Mesothelial cell of epicardium (in vitro differentiated cells): ENCODE measurements around the gene HYAL3. TPM values are rescaled to one million over a fixed set of nuclear protein-coding genes. Genes with fewer than 3 reads are reported as not detected.
A peak's percentile ranks its signal among the peaks of the same experiment; 100 is the strongest.
"Not testable (repeated sequence)": the region's sequence is repeated elsewhere in the genome, so short reads cannot be mapped to it uniquely, and the experiment has no call there.

Source experiments
- DNase-seq, 2 experiments: peaks; one replicate each; pipeline ENCODE4 v3.0.0; 2021; ENCODE audit warnings: low spot score in 2 of 2; ENCODE audit not compliant: unreplicated experiment in 2 of 2
- H3K27ac Mint-ChIP-seq: 2 replicates; pipeline ENCODE4 v1.8.0; 2021; ENCODE audit warnings: mixed read lengths
- H3K27me3 Mint-ChIP-seq: 2 replicates; pipeline ENCODE4 v1.8.0; 2021; ENCODE audit warnings: low read depth, mixed read lengths
- H3K36me3 Mint-ChIP-seq: 2 replicates; pipeline ENCODE4 v1.8.0; 2021; ENCODE audit warnings: mixed read lengths
- H3K4me1 Mint-ChIP-seq: 2 replicates; pipeline ENCODE4 v1.8.0; 2021; ENCODE audit warnings: mixed read lengths
- H3K4me3 Mint-ChIP-seq: 2 replicates; pipeline ENCODE4 v1.8.0; 2021; ENCODE audit warnings: mild to moderate bottlenecking, moderate library complexity, mixed read lengths
- H3K9me3 Mint-ChIP-seq: 2 replicates; pipeline ENCODE4 v1.8.0; 2021; ENCODE audit warnings: mixed read lengths
- CTCF ChIP-seq: fragments of 200-600 bp; sonication (generic); IDR thresholded peaks from one replicate; pipeline ENCODE4 v1.5.0; 2021; ENCODE audit warnings: antibody characterized with exemption; ENCODE audit not compliant: unreplicated experiment
- total RNA-seq: library from RNA; stranded (reverse); gene quantifications from 3 replicates; pipeline ENCODE4 v1.2.1, GENCODE V29; 2021

Gene HYAL3
- total RNA-seq, 1 donor from 2014 or later: 2.9 TPM

GRCh38 chr3:50265571-50265970 is 33.6 kb downstream of the HYAL3 start:
- no peaks in the 10 kb centered on the region for H3K27me3 Mint-ChIP-seq

GRCh38 chr3:50264964-50265485 is 34.2 kb downstream of the HYAL3 start:
- Mint-ChIP-seq H3K4me1 (peaks cover 67% of the 10 kb centered on the region), H3K9me3 (no peaks in the 10 kb centered on the region), H3K27ac (peak overlapping the region; percentile 100), H3K27me3 (no peaks in the 10 kb centered on the region), H3K36me3 (no peaks in the 10 kb centered on the region), H3K4me3 (peak overlapping the region; percentile 38)
- no peak for DNase-seq
- TF ChIP-seq CTCF: no peak

More at GRCh38 chr3:50265571-50265970, 33.6 kb downstream of the HYAL3 start:
- DNase-seq: no peak
- Mint-ChIP-seq H3K4me3 (no peak overlapping the region), H3K36me3 (no peaks in the 10 kb centered on the region), H3K27ac (peak overlapping the region; percentile 100), H3K4me1 (peaks cover 72% of the 10 kb centered on the region), H3K9me3 (no peaks in the 10 kb centered on the region)
- TF ChIP-seq CTCF: no peak

DNA sequence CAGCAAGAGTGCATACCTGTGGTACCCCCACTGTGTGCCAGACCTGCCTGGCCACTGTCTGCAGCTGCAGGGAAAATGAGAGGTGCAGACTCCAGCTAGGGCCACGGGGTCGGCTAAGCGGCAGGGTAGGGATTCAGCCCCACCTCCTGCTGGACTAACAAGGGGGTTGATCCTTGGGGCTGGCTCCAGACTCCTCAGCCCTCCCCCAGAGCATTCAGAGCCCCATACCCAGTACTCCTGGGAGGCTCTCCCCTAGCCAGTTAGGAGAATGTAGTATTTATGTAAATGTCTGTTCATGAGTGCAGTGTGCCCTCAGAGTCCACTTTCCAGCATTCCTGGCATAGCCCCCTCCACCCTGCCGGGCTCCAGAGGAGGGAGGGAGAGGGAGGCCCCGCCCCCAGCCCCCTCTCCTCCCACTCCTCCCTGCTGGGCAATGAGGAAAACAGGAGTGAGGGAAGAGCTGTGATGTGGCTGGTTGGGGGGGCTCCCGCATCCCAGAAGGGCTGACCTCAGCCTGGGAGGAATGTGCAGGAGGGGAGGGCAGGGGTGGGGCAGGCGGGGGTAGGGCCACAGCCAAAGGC is 34.7 kb downstream of the HYAL3 start:
- Mint-ChIP-seq H3K9me3 (no peaks in the 10 kb centered on the region), H3K4me3 (peak overlapping the region; percentile 2), H3K27me3 (no peaks in the 10 kb centered on the region), H3K27ac (peak overlapping the region; percentile 100), H3K36me3 (no peaks in the 10 kb centered on the region), H3K4me1 (peaks cover 65% of the 10 kb centered on the region)
- peak; percentile 86 to 88 for DNase-seq
- TF ChIP-seq CTCF: no peak

GRCh38 chr3:50263478-50264382 is 35.5 kb downstream of the HYAL3 start:
- Mint-ChIP-seq H3K4me1 (peaks cover 67% of the 10 kb centered on the region), H3K36me3 (no peaks in the 10 kb centered on the region), H3K27me3 (no peaks in the 10 kb centered on the region), H3K27ac (peak overlapping the region; percentile 100), H3K4me3 (peak overlapping the region; percentile 2), H3K9me3 (no peaks in the 10 kb centered on the region)
- DNase-seq: no peak
- TF ChIP-seq CTCF: no peak

DNA sequence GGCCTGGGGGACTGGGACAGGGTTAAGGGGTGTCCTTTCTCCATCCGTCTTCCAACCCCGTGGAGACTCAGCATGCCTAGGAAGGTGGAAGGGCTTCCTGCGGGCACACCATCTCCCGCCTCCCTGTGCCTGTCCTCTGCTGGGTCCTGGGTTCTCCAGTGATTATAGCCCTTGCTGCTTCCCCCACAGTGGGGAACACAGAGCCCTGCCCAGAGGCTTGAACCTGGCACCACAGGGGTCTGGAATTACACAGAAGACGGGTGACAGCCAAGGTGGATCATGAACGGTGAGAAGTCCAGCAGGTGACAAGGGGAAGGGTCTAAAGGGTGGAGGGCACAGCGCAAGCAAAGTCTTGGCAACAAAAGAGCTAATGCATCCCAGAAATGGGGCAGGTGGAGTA is 36.4 kb downstream of the HYAL3 start:
- H3K9me3 Mint-ChIP-seq: no peaks in the 10 kb centered on the region
- DNase-seq: no peak
- TF ChIP-seq CTCF: no peak

DNA sequence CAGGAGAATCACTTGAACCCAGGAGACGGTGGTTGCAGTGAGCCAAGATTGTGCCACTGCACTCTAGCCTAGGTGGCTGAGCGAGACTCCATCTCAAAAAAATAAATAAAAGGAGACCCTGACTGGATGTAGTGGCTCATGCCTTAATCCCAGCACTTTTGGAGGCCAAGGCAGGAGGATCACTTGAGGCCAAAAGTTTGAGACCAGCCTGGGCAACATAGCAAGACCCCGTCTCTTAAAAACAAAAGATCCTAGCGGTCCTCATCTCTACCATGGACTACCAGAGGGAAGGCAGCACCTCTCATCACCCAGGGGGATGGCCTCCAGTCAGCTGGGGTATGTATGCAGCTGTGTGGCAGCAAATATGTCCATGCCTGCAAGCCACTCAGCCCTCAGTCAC is 37.0 kb downstream of the HYAL3 start:
- peaks cover 52% of the 10 kb centered on the region for H3K4me1 Mint-ChIP-seq
- not testable (repeated sequence) for H3K36me3 Mint-ChIP-seq, DNase-seq, H3K9me3 Mint-ChIP-seq, H3K27me3 Mint-ChIP-seq, H3K4me3 Mint-ChIP-seq
- H3K27ac Mint-ChIP-seq: peak overlapping the region; percentile 100

More for the DNA sequence above, 36.4 kb downstream of the HYAL3 start:
- Mint-ChIP-seq H3K27me3 (no peaks in the 10 kb centered on the region), H3K4me3 (no peak overlapping the region), H3K27ac (peak overlapping the region; percentile 100), H3K36me3 (peaks cover 1% of the 10 kb centered on the region), H3K4me1 (peaks cover 58% of the 10 kb centered on the region)
